ENCODE measurements around the gene CISH.

CISH gene

GRCh38 chr3:50568947-50569749 is 42.4 kb downstream of the CISH start, which contains the start of gene HEMK1:
HEMK1 (plus strand) TSS chr3:50569522; CDS start chr3:50571105, 1,583 bp downstream.
- Histone ChIP-seq H3K9ac (ENCODE audit: low read length) (peak within 1 kb of the TSS; percentile 91), H3K27me3 (ENCODE audit: control insufficient read depth, insufficient read depth, low read length) (no peaks in the 10 kb centered on the region), H3K27ac (ENCODE audit: low read depth, low read length) (peak within 1 kb of the TSS; percentile 82), H3K36me3 (ENCODE audit: control insufficient read depth, insufficient read depth, low read length) (peaks cover 2% of the 10 kb centered on the region), H3K4me3 (ENCODE audit: low read length) (peak within 1 kb of the TSS; percentile 79), H3K4me1 (ENCODE audit: control insufficient read depth, insufficient read depth, low read length) (peaks cover 10% of the 10 kb centered on the region)

GRCh38 chr3:50567386-50568167 is 44.0 kb downstream of the CISH start, which contains the start of gene C3orf18:
C3orf18 (minus strand) TSS chr3:50567747; CDS start chr3:50565699, 2,048 bp downstream.
- H3K27ac ChIP-seq (ENCODE audit: low read depth, low read length) = peak within 1 kb of the TSS; percentile 82
- peaks cover 10% of the 10 kb centered on the region for H3K4me1 ChIP-seq (ENCODE audit: control insufficient read depth, insufficient read depth, low read length)
- H3K9ac ChIP-seq (ENCODE audit: low read length) = peak within 1 kb of the TSS; percentile 61
- H3K36me3 ChIP-seq (ENCODE audit: control insufficient read depth, insufficient read depth, low read length) = peaks cover 2% of the 10 kb centered on the region
- peak within 1 kb of the TSS; percentile 81 for H3K4me3 ChIP-seq (ENCODE audit: low read length)
- no peaks in the 10 kb centered on the region for H3K27me3 ChIP-seq (ENCODE audit: control insufficient read depth, insufficient read depth, low read length)

GRCh38 chr3:50567011-50567385 is 44.6 kb downstream of the CISH start:
- peak overlapping the region; percentile 82 for H3K27ac ChIP-seq (ENCODE audit: low read depth, low read length)
- no peaks in the 10 kb centered on the region for H3K27me3 ChIP-seq (ENCODE audit: control insufficient read depth, insufficient read depth, low read length)
- H3K9ac ChIP-seq (ENCODE audit: low read length) = peak overlapping the region; percentile 61
- peaks cover 2% of the 10 kb centered on the region for H3K36me3 ChIP-seq (ENCODE audit: control insufficient read depth, insufficient read depth, low read length)
- peaks cover 10% of the 10 kb centered on the region for H3K4me1 ChIP-seq (ENCODE audit: control insufficient read depth, insufficient read depth, low read length)
- H3K4me3 ChIP-seq (ENCODE audit: low read length) = peak overlapping the region; percentile 81

GRCh38 chr3:50564321-50564720 is 47.3 kb downstream of the CISH start:
- Histone ChIP-seq H3K4me3 (ENCODE audit: low read length) (no peak overlapping the region), H3K9ac (ENCODE audit: low read length) (no peak overlapping the region), H3K27me3 (ENCODE audit: control insufficient read depth, insufficient read depth, low read length) (no peaks in the 10 kb centered on the region)

GRCh38 chr3:50563867-50564266 is 47.7 kb downstream of the CISH start:
- Histone ChIP-seq H3K27me3 (ENCODE audit: control insufficient read depth, insufficient read depth, low read length) (no peaks in the 10 kb centered on the region), H3K27ac (ENCODE audit: low read depth, low read length) (no peak overlapping the region), H3K9ac (ENCODE audit: low read length) (no peak overlapping the region), H3K4me3 (ENCODE audit: low read length) (no peak overlapping the region), H3K4me1 (ENCODE audit: control insufficient read depth, insufficient read depth, low read length) (peaks cover 10% of the 10 kb centered on the region), H3K36me3 (ENCODE audit: control insufficient read depth, insufficient read depth, low read length) (peaks cover 2% of the 10 kb centered on the region)

More at GRCh38 chr3:50564321-50564720, 47.3 kb downstream of the CISH start:
- H3K36me3 ChIP-seq (ENCODE audit: control insufficient read depth, insufficient read depth, low read length) = peaks cover 2% of the 10 kb centered on the region
- H3K27ac ChIP-seq (ENCODE audit: low read depth, low read length) = no peak overlapping the region
- peaks cover 10% of the 10 kb centered on the region for H3K4me1 ChIP-seq (ENCODE audit: control insufficient read depth, insufficient read depth, low read length)

- Histone ChIP-seq H3K9ac (ENCODE audit: low read length) (no peak overlapping the region), H3K4me1 (ENCODE audit: control insufficient read depth, insufficient read depth, low read length) (peaks cover 8% of the 10 kb centered on the region), H3K4me3 (ENCODE audit: low read length) (no peak overlapping the region), H3K27me3 (ENCODE audit: control insufficient read depth, insufficient read depth, low read length) (no peaks in the 10 kb centered on the region), H3K27ac (ENCODE audit: low read depth, low read length) (no peak overlapping the region), H3K36me3 (ENCODE audit: control insufficient read depth, insufficient read depth, low read length) (peaks cover 2% of the 10 kb centered on the region)
Observed at GRCh38 chr3:50562861-50563260, 48.7 kb downstream of the CISH start.

GRCh38 chr3:50559702-50560101 is 51.9 kb downstream of the CISH start:
- H3K9ac ChIP-seq (ENCODE audit: low read length) = no peak overlapping the region
- H3K27me3 ChIP-seq (ENCODE audit: control insufficient read depth, insufficient read depth, low read length) = no peaks in the 10 kb centered on the region
- peaks cover 2% of the 10 kb centered on the region for H3K4me1 ChIP-seq (ENCODE audit: control insufficient read depth, insufficient read depth, low read length)
- H3K4me3 ChIP-seq (ENCODE audit: low read length) = no peak overlapping the region
- H3K36me3 ChIP-seq (ENCODE audit: control insufficient read depth, insufficient read depth, low read length) = peaks cover 2% of the 10 kb centered on the region
- H3K27ac ChIP-seq (ENCODE audit: low read depth, low read length) = no peak overlapping the region

- H3K36me3 ChIP-seq (ENCODE audit: control insufficient read depth, insufficient read depth, low read length) = no peaks in the 10 kb centered on the region
- H3K27ac ChIP-seq (ENCODE audit: low read depth, low read length) = no peak overlapping the region
- H3K27me3 ChIP-seq (ENCODE audit: control insufficient read depth, insufficient read depth, low read length) = no peaks in the 10 kb centered on the region
- peaks cover 2% of the 10 kb centered on the region for H3K4me1 ChIP-seq (ENCODE audit: control insufficient read depth, insufficient read depth, low read length)
- no peak overlapping the region for H3K9ac ChIP-seq (ENCODE audit: low read length)
- no peak overlapping the region for H3K4me3 ChIP-seq (ENCODE audit: low read length)
Observed at GRCh38 chr3:50557915-50558314, 53.7 kb downstream of the CISH start.

GRCh38 chr3:50557106-50557505 is 54.5 kb downstream of the CISH start:
- Histone ChIP-seq H3K4me1 (ENCODE audit: control insufficient read depth, insufficient read depth, low read length) (peaks cover 2% of the 10 kb centered on the region), H3K36me3 (ENCODE audit: control insufficient read depth, insufficient read depth, low read length) (no peaks in the 10 kb centered on the region), H3K4me3 (ENCODE audit: low read length) (no peak overlapping the region), H3K27ac (ENCODE audit: low read depth, low read length) (no peak overlapping the region), H3K9ac (ENCODE audit: low read length) (no peak overlapping the region), H3K27me3 (ENCODE audit: control insufficient read depth, insufficient read depth, low read length) (no peaks in the 10 kb centered on the region)

Measured in rectal smooth muscle tissue (tissue), 1 donor.